Measurements from ENCODE around the gene ZBTB46.

Gene ZBTB46

DNA sequence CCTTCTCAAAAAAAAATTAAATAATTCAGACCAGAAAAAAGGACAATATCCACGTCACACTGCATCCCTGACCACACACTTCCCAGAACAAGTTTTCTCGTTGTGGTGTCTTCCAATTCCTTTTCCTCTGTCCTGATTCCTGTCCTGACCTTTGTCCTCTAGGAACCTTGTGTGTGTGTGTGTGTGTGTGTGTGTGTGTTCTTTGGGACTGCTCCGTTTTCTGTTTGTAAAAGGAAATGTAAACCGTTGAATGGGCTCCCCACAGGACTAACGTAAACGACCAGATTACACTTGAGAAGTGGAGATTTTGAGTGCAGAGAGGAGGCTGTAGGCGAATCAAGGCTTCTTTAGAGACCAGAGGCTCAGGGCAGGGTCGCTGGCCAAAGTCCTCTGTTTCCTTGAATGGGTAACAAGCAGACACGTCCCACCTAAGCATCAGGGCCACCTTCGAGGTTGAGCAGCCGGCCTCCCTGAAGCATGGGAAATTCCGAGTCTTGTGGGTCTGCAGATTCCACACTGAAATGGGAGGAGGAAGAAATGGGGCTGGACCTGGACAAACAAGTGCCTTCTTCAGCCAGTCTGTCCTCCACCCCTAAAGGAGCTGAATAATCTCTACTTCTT is 7.3 kb downstream of the ZBTB46 start:
- Histone ChIP-seq H3K27ac (ENCODE audit: low read length) (no peak overlapping the region), H3K4me1 (ENCODE audit: control insufficient read depth in 1 of 2, insufficient read depth in 2 of 2, low read length in 2 of 2) (no peaks in the 10 kb centered on the region), H3K9me3 (ENCODE audit: control insufficient read depth in 1 of 2, low read length in 2 of 2) (no peaks in the 10 kb centered on the region)

DNA sequence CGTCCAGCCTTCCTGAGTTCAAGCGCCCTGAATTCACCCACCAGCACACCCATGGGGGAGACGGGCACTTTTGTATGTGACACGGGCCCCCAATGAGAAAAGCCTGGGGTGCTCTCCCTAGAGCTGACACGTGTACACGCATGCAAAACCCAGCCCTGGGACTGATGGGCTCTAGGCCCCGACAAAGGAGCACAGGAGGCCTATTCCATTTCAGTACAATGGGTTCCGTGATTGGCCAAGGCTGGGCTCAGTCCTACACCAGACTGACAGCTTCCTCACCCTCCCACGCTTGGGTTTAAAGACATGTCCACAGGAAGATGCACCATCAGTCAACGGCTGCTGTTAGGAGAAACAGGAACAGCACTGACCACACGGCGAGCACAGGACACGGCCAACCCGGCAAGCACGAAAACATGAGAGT is 8.8 kb downstream of the ZBTB46 start:
- Histone ChIP-seq H3K9me3 (ENCODE audit: control insufficient read depth in 1 of 2, low read length in 2 of 2) (no peaks in the 10 kb centered on the region), H3K4me3 (ENCODE audit: low read depth in 1 of 2, low read length in 2 of 2) (no peak overlapping the region), H3K36me3 (ENCODE audit: control insufficient read depth in 1 of 2, insufficient read depth in 2 of 2, low read length in 2 of 2) (no peaks in the 10 kb centered on the region), H3K4me1 (ENCODE audit: control insufficient read depth in 1 of 2, insufficient read depth in 2 of 2, low read length in 2 of 2) (no peaks in the 10 kb centered on the region), H3K27ac (ENCODE audit: low read length) (no peak overlapping the region), H3K27me3 (ENCODE audit: low read depth, low read length) (no peaks in the 10 kb centered on the region)

More for the DNA sequence above, 7.3 kb downstream of the ZBTB46 start:
- Histone ChIP-seq H3K4me3 (ENCODE audit: low read depth in 1 of 2, low read length in 2 of 2) (no peak overlapping the region), H3K27me3 (ENCODE audit: low read depth, low read length) (peaks cover 9% of the 10 kb centered on the region), H3K36me3 (ENCODE audit: control insufficient read depth in 1 of 2, insufficient read depth in 2 of 2, low read length in 2 of 2) (no peaks in the 10 kb centered on the region)

DNA sequence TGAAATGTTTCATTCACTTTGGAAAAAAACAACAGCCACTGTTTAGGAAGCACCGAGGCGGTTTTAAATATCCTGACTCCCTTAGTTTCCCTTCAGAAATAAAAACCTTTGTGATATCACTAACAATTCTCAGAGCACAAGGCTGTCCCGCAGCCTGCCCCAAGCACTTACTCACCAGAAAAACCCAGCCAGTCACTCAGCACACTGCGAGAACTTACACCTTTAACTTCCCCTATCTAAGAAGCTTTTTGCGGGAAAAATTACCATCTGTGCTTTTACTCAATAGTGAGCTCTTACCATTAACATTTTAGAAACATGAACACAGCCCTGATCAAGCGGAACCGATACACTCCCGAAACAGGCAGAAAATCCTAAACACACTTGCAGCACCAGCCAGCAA is 9.3 kb downstream of the ZBTB46 start:
- Histone ChIP-seq H3K27me3 (ENCODE audit: low read depth, low read length) (no peaks in the 10 kb centered on the region), H3K36me3 (ENCODE audit: control insufficient read depth in 1 of 2, insufficient read depth in 2 of 2, low read length in 2 of 2) (no peaks in the 10 kb centered on the region), H3K4me3 (ENCODE audit: low read depth in 1 of 2, low read length in 2 of 2) (no peak overlapping the region), H3K4me1 (ENCODE audit: control insufficient read depth in 1 of 2, insufficient read depth in 2 of 2, low read length in 2 of 2) (no peaks in the 10 kb centered on the region), H3K27ac (ENCODE audit: low read length) (no peak overlapping the region), H3K9me3 (ENCODE audit: control insufficient read depth in 1 of 2, low read length in 2 of 2) (no peaks in the 10 kb centered on the region)

DNA sequence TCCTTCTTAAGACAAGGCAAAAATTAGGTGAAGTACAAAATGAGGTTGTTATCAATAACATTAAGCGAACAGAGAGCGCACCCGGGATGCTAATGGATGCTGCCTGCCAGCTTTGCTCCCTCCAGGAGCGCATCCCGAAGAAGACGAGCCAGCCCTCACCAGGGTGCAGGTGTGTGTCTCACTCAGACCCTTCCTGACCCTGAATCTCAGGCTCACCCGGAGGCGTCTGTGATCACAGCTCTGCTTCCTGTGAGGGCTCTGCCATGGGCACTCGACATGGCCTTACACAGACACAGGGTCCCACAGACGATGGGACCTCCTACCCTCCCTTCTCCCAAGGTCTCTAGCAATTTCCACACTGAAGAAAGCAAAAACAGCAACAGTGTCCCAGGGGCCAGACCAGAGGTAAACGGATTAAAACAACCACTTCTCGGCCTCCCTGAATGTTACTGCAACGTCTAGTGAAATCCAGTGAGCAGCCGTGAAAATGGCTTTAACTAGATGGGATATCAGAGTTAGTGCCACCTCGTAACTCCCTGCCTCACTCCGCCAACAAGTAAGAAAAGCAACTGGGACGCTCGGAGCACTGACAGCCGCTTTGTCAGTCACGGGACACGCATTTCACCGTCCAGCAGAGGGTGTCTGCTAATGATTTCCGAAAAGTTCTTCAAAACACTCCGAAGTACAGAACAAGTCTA is 11.7 kb downstream of the ZBTB46 start:
- Histone ChIP-seq H3K36me3 (ENCODE audit: control insufficient read depth in 1 of 2, insufficient read depth in 2 of 2, low read length in 2 of 2) (no peaks in the 10 kb centered on the region), H3K27ac (ENCODE audit: low read length) (no peak overlapping the region), H3K9me3 (ENCODE audit: control insufficient read depth in 1 of 2, low read length in 2 of 2) (no peaks in the 10 kb centered on the region), H3K27me3 (ENCODE audit: low read depth, low read length) (no peaks in the 10 kb centered on the region), H3K4me3 (ENCODE audit: low read depth in 1 of 2, low read length in 2 of 2) (no peak overlapping the region), H3K4me1 (ENCODE audit: control insufficient read depth in 1 of 2, insufficient read depth in 2 of 2, low read length in 2 of 2) (no peaks in the 10 kb centered on the region)

DNA sequence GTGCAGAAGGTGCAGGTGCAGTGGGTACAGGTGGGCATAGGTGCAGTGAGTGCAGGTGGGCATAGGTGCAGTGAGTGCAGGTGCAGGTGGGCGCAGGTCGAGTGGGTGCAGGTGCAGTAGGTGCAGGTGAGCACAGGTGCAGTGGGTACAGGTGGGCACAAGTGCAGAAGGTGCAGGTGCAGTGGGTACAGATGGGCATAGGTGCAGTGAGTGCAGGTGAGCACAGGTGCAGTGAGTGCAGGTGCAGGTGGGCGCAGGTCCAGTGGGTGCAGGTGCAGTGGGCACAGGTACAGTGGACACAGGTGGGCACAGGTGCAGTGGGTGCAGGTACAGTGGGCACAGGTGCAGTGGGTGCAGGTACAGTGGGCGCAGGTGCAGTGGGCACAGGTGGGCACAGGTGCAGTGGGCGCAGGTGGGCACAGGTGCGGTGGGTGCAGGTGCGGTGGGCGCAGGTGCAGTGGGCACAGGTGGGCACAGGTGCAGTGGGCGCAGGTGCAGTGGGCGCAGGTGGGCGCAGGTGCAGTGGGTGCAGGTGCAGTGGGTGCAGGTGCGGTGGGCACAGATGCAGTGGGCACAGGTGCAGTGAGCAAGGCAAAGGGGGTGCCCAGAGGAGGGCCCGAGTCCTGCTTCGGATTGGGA is 15.3 kb downstream of the ZBTB46 start:
- no peaks in the 10 kb centered on the region for H3K9me3 ChIP-seq (ENCODE audit: control insufficient read depth in 1 of 2, low read length in 2 of 2)
- no peaks in the 10 kb centered on the region for H3K36me3 ChIP-seq (ENCODE audit: control insufficient read depth in 1 of 2, insufficient read depth in 2 of 2, low read length in 2 of 2)
- no peak overlapping the region for H3K27ac ChIP-seq (ENCODE audit: low read length)
- no peaks in the 10 kb centered on the region for H3K4me1 ChIP-seq (ENCODE audit: control insufficient read depth in 1 of 2, insufficient read depth in 2 of 2, low read length in 2 of 2)
- H3K4me3 ChIP-seq (ENCODE audit: low read depth in 1 of 2, low read length in 2 of 2): no peak overlapping the region
- no peaks in the 10 kb centered on the region for H3K27me3 ChIP-seq (ENCODE audit: low read depth, low read length)

DNA sequence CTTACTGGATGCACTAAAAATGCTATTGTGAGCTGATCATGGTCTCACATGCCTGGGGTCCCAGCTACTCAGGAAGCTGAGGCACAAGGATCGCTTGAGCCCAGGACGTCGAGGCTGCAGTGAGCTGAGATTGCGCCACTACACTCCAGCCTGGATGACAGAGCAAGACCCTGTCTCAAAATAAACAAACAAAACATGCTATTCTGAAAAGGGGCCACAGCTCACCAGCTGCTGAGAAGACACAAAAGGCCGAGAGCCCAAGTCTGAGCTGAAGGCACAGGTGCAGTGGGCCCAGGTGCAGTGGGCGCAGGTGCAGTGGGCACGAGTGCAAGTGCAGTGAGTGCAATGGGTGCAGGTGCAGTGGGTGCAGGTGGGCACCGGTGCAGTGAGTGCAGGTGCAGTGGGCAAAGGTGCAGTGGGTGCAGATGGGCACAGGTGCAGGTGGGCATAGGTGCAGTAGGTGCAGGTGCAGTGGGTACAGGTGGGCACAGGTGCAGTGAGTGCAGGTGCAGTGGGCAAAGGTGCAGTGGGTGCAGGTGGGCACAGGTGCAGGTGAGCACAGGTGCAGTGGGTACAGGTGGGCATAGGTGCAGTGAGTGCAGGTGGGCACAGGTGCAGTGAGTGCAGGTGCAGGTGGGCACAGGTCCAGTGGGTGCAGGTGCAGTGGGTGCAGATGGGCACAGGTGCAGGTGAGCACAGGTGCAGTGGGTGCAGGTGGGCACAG is 16.0 kb downstream of the ZBTB46 start:
- H3K4me3 ChIP-seq (ENCODE audit: low read depth in 1 of 2, low read length in 2 of 2): no peak overlapping the region
- no peaks in the 10 kb centered on the region for H3K9me3 ChIP-seq (ENCODE audit: control insufficient read depth in 1 of 2, low read length in 2 of 2)
- no peak overlapping the region for H3K27ac ChIP-seq (ENCODE audit: low read length)
- no peaks in the 10 kb centered on the region for H3K27me3 ChIP-seq (ENCODE audit: low read depth, low read length)
- H3K36me3 ChIP-seq (ENCODE audit: control insufficient read depth in 1 of 2, insufficient read depth in 2 of 2, low read length in 2 of 2): no peaks in the 10 kb centered on the region
- H3K4me1 ChIP-seq (ENCODE audit: control insufficient read depth in 1 of 2, insufficient read depth in 2 of 2, low read length in 2 of 2): no peaks in the 10 kb centered on the region

DNA sequence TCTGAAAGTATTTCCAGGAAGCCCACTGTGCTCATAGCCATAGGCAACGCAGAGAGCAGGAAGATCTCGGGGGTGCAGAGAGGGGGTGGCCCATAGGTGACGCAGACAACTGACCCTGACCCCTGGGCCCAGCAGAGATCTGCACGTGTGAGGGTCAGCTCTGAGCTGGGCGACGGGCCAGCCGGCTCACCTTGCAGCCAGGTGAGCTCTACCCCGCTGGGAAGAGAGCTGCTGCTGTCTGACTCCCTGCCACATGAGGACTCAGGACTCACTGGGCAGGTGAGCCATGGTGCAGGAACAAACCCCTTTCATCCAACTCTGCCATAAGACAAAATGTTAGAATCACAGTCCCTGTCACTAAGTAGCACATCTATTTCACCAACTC is 19.6 kb downstream of the ZBTB46 start:
- H3K4me1 ChIP-seq (ENCODE audit: control insufficient read depth in 1 of 2, insufficient read depth in 2 of 2, low read length in 2 of 2): no peaks in the 10 kb centered on the region

DNA sequence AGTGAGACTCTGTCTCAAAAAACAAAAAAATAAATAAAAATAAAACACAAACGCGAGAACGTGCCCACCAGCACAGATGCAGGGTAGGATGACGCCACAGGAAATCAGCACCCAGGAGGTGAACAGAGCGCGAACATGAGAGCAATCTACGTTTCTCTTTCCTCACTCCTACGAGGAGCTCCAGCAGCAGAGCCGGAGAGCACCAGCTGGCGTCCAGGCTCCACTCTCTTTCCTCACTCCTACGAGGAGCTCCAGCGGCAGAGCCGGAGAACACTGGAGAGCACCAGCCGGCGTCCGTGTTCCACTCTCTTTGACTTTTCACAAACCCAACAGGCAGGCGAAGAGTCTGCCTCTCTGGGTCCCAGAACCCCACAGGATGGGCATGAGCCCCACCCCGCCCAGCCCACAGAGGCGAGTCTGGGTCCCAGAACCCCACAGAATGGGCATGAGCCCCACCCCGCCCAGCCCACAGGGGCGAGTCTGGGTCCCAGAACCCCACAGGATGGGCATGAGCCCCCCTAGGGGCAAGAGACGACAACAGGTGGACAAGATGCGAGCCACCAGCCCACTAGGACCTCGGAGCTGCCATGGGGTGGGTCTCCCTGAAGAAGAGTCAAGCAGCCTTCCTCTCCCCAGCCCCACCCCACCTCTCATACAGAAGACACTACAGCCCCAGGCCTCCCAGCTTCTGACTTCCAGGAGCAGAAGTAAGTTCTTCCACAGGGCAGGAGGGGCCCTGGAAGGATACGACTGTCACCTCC is 20.2 kb downstream of the ZBTB46 start:
- Histone ChIP-seq H3K9me3 (ENCODE audit: control insufficient read depth in 1 of 2, low read length in 2 of 2) (no peaks in the 10 kb centered on the region), H3K27ac (ENCODE audit: low read length) (no peak overlapping the region), H3K27me3 (ENCODE audit: low read depth, low read length) (no peaks in the 10 kb centered on the region), H3K4me1 (ENCODE audit: control insufficient read depth in 1 of 2, insufficient read depth in 2 of 2, low read length in 2 of 2) (no peaks in the 10 kb centered on the region), H3K4me3 (ENCODE audit: low read depth in 1 of 2, low read length in 2 of 2) (no peak overlapping the region), H3K36me3 (ENCODE audit: control insufficient read depth in 1 of 2, insufficient read depth in 2 of 2, low read length in 2 of 2) (no peaks in the 10 kb centered on the region)

More for the DNA sequence above, 19.6 kb downstream of the ZBTB46 start:
- Histone ChIP-seq H3K36me3 (ENCODE audit: control insufficient read depth in 1 of 2, insufficient read depth in 2 of 2, low read length in 2 of 2) (no peaks in the 10 kb centered on the region), H3K27me3 (ENCODE audit: low read depth, low read length) (no peaks in the 10 kb centered on the region), H3K27ac (ENCODE audit: low read length) (no peak overlapping the region), H3K9me3 (ENCODE audit: control insufficient read depth in 1 of 2, low read length in 2 of 2) (no peaks in the 10 kb centered on the region), H3K4me3 (ENCODE audit: low read depth in 1 of 2, low read length in 2 of 2) (no peak overlapping the region)

DNA sequence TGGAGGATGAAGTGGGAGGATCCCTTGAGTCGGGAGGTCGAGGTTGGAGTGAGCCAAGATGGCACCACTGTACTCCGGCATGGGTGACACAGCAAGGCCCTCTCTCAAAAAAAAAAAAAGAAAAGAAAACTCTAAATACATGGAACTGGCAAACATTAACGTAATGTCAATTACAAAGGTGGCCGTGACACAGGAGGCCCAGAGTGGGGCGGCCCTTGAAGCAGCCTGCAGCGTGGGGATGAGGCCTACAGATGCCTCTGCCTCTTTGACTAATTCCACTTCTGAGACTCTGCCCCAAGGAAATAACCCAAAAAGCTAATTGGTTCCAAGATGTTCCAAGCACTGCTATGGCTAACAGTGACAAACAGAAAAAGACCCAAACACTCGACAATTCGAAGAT is 21.2 kb downstream of the ZBTB46 start:
- no peaks in the 10 kb centered on the region for H3K9me3 ChIP-seq (ENCODE audit: control insufficient read depth in 1 of 2, low read length in 2 of 2)
- no peaks in the 10 kb centered on the region for H3K36me3 ChIP-seq (ENCODE audit: control insufficient read depth in 1 of 2, insufficient read depth in 2 of 2, low read length in 2 of 2)
- no peaks in the 10 kb centered on the region for H3K27me3 ChIP-seq (ENCODE audit: low read depth, low read length)
- H3K27ac ChIP-seq (ENCODE audit: low read length): no peak overlapping the region
- no peak overlapping the region for H3K4me3 ChIP-seq (ENCODE audit: low read depth in 1 of 2, low read length in 2 of 2)
- no peaks in the 10 kb centered on the region for H3K4me1 ChIP-seq (ENCODE audit: control insufficient read depth in 1 of 2, insufficient read depth in 2 of 2, low read length in 2 of 2)

DNA sequence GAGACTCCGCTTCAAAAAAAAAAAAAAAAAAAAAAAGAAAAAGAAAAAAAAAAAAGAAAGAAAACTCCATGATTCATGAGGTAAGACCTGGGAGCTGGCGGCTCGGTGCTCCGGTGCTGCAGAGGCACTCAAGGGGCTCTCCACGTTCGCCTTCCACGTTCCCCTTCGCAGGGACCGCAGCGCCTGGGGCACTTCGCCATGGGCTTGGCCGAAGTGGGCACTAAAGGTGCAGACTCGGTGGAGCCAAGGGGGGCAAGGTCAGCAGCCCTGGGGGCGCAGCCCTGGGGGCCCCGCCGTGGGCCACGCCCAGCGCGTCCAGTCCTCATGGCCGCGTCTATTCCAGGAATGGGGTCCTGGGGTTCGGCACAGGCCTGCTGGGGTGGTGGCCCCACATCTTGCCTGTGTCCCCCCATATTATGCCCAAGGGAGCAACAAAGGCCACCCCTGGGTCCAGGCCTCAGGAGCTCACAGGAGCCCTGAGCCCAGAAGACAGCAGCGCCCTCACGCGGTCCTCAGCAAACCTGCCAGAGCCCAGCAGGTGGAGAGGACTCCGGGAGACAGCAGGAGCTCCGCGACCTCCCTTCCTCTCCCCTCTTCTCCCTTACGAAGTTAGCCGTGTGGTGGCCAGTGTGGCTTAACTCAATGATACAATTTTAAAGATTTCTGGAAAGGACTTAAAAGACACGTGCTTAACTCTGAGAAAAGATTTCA is 21.9 kb downstream of the ZBTB46 start:
- Histone ChIP-seq H3K27ac (ENCODE audit: low read length) (no peak overlapping the region), H3K4me1 (ENCODE audit: control insufficient read depth in 1 of 2, insufficient read depth in 2 of 2, low read length in 2 of 2) (no peaks in the 10 kb centered on the region), H3K36me3 (ENCODE audit: control insufficient read depth in 1 of 2, insufficient read depth in 2 of 2, low read length in 2 of 2) (no peaks in the 10 kb centered on the region), H3K4me3 (ENCODE audit: low read depth in 1 of 2, low read length in 2 of 2) (no peak overlapping the region), H3K9me3 (ENCODE audit: control insufficient read depth in 1 of 2, low read length in 2 of 2) (no peaks in the 10 kb centered on the region), H3K27me3 (ENCODE audit: low read depth, low read length) (no peaks in the 10 kb centered on the region)

Data from muscle layer of duodenum (tissue), 2 donors.